Measurements from ENCODE around the gene RBM23. TPM values are rescaled to one million over a fixed set of nuclear protein-coding genes. Genes with fewer than 3 reads are reported as not detected.

RBM23 gene
- polyA plus RNA-seq, 3 donors, result 76.7 to 89.7 (median 85.7) TPM

- H3K4me3 Mint-ChIP-seq, result peak within 1 kb of the TSS; percentile 83 to 92
Measured at GRCh38 chr14:22871224-22872032, 47.5 kb downstream of the RBM23 start, which contains the start of gene LRP10. Gene LRP10 (plus strand): TSS chr14:22871740. CDS start chr14:22872304, 564 bp downstream.

More at GRCh38 chr14:22871224-22872032, 47.5 kb downstream of the RBM23 start, which contains the start of gene LRP10:
- Histone ChIP-seq H3K4me3 (replicated peaks in 1 of 3; ENCODE audit: low read depth in 2 of 3, low read length in 3 of 3) (peak within 1 kb of the TSS; percentile 76 to 93 (median 90)), H3K4me1 (ENCODE audit: control insufficient read depth in 1 of 2, insufficient read depth in 2 of 2, low read length in 2 of 2) (peaks cover 19 to 25% of the 10 kb centered on the region in 2 donors), H4K20me1 (ENCODE audit: insufficient read depth, low read length) (peaks cover 37% of the 10 kb centered on the region), H3K79me2 (ENCODE audit: insufficient read depth, low read length) (peaks cover 23% of the 10 kb centered on the region), H3K27ac (ENCODE audit: low read depth in 1 of 2, low read length in 2 of 2) (peak within 1 kb of the TSS; percentile 78 to 91), H3K9me3 (replicated peaks in 1 of 2; ENCODE audit: control insufficient read depth in 1 of 2, insufficient read depth in 1 of 2, low read length in 2 of 2) (no peaks in the 10 kb centered on the region), H2AFZ (ENCODE audit: insufficient read depth, low read depth, low read length, poor library complexity, severe bottlenecking) (peak within 1 kb of the TSS; percentile 92), H3K9ac (ENCODE audit: insufficient read depth, low read length, poor library complexity, severe bottlenecking) (peak within 1 kb of the TSS; percentile 87), H3K27me3 (ENCODE audit: control insufficient read depth in 2 of 2, insufficient read depth in 2 of 2, low read length in 2 of 2) (no peaks in the 10 kb centered on the region), H3K4me2 (replicated peaks; ENCODE audit: extremely low read depth, low read length, poor library complexity, severe bottlenecking) (peak within 1 kb of the TSS; percentile 82), H3K36me3 (replicated peaks in 1 of 2; ENCODE audit: control insufficient read depth in 1 of 2, insufficient read depth in 2 of 2, low read length in 2 of 2) (peaks cover 28 to 35% of the 10 kb centered on the region in 2 donors)
- H3K27ac Mint-ChIP-seq, result peak within 1 kb of the TSS; percentile 94 to 98 (median 97)
- WGBS (ENCODE audit: insufficient coverage), result under 1% methylated on average over 46 of the region's 50 CpGs
- TF ChIP-seq CTCF (IDR thresholded peaks at IDR 0.05), result no peak
- peak; percentile 76 to 80 (median 77) for DNase-seq
- H3K4me1 Mint-ChIP-seq, result peaks cover 23% of the 10 kb centered on the region
- H3K36me3 Mint-ChIP-seq, result peaks cover 30 to 35% of the 10 kb centered on the region in 2 donors
- intact Hi-C loops (cut with micrococcal nuclease), result loop anchor here in 1 of 2 donors (5.0 kb wide), 1 partner anchor 46 kb away; the partner anchor contains the start of gene RBM23
- H3K9me3 Mint-ChIP-seq, result peaks cover 0 to 2% (median 0%) of the 10 kb centered on the region in 7 donors
- peaks cover 0 to 3% (median 2%) of the 10 kb centered on the region in 3 donors for H3K27me3 Mint-ChIP-seq (ENCODE audit: low read depth in 3 of 3)

Measured in CD14-positive monocyte (primary cell).